Hematopoietic multipotent progenitor cell treated with erythropoietin and hydrocortisone succinate and interleukin-3 and kit ligand, for 15 days (in vitro differentiated cells): ENCODE data around the gene TSEN2.
"Not testable (repeated sequence)": the region's sequence is repeated elsewhere in the genome, so short reads cannot be mapped to it uniquely, and the experiment has no call there.

Experiments used
- DNase-seq: peaks from one replicate; pipeline ENCODE4 v3.0.0-alpha.2; 2015; ENCODE audit warnings: low spot score

TSEN2 gene

DNA sequence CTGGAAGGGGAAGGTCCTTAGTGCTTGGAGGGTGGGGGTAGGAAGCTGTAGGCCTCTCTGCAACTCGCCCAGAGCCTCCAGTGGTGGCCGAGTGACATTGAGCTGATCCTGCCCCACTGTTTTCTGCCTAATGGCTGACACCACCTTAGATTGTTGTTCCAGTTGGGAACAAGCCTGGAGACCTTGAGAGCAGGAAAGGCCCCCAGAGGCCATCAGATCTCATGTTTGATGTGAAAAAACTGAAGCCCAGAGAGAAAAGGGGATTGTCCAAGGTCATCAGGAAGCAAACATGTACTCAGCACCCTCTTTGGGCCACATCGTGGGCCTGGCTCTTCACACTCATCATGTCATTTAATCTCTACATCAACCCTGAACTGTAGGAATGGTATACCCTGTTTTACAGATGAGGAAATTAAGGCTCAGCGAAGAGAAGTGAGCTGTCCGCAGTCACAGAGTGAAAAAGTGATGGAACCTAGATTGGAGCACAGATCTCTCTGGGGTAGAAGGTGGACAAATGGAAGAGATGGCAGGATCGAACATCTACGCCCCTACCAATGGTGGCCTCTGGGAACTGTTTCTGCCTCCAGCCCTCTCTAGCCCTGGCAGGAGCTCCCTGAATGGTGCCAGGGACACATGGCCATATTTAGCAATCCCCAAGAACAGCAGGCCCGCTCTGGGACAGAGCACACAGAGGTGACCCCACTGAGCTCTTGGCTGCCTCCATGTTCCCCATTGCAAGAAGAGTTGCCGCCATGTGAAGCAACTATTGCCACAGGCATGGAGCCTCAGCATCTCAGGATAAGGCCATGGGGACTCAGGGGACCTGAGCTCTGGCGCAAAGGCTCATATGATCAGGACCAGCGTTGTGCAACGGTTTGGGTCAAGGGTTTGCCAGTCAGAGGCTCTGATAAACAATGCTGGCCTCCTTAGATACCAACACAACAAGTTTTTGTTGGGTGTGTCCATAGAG lies 31.6 kb upstream of the TSEN2 start:
- no peak for DNase-seq

DNA sequence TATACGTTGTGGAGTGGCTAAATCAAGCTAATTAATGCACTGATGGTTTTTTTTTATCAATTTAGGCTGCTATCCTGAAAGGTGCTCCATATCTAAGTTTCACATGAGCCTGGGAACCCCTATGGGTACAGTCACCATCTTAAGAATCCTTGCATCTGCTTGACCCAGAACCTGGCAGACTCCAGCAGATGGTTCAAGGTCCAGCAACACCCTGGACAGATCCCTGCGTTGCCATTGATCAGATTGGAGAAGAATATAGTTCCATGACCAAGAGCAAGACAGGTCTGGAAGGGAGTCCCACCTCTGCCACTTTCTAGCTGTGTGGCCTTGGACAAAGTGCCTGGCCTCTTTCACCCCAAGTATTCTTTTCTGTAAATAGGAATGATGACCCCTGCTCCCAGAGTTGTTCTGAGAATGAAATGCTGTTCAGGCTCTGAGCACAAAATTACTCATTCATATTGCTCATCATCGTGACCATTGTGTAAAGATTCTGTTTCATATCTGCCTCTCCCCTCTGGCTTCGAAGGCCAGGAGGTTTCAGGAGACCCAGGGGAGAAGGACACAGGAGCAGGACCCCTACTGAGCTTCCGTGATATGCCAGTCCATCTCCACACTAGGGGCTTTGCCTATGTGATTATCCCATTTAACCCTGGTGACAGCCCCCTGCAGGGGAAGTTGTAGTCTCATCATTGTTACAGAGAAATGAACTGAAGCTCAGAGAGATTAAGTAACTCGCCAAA lies 30.0 kb upstream of the TSEN2 start:
- no peak for DNase-seq

DNA sequence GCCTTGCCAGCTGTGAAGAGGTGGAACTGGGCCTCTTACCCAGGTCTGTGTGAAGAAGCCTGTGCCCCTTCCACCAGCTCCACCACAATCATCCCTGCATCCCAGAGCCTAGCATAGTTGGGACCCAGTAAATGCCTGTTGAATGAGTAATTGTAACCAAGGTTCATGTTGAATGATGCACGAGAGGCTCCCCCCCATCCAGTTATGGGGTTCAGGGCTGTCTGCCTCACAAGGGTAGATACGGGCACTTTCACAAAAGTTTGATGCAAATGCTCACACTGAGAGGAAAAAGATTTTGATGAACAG lies 29.5 kb upstream of the TSEN2 start:
- DNase-seq = no peak

DNA sequence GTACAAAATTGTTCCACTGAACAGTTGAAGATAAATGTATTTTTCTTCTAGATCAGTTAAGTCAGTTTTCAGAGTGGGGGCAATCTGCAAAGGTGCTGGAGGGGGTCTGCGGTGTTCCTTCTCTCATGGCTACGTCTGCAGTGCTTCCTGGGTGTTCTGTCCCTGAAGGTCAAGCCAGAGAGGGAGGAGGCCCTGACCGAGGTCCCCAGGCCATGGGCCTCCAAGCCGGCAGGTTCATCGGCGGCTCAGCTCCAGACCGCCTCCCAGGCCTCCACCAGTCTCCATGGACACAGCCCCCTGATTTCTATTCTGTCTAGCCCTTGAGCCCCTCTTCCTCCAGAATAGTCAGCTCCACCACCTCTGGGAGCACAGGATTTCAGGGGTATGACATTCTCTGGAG lies 28.5 kb upstream of the TSEN2 start:
- DNase-seq = no peak

DNA sequence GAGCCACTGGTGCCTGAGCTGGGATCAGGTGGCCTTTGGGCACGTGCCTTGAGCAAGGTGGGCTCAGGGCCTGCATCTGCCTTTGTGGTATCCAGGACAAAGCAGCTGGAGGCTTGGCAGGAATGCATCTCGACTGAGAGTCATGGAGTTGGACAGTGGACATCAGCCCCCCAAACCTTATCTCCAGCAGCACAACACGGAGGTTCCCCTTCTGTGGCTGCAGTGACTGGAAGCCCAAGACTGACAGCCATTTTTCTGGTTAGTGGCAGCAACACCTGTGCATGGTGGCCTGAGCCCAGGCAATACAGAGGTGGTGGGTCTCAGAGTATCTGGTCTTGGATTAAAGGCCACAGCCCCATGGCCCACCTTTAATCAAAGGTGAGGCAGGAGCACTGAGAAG lies 27.8 kb upstream of the TSEN2 start:
- DNase-seq = no peak

DNA sequence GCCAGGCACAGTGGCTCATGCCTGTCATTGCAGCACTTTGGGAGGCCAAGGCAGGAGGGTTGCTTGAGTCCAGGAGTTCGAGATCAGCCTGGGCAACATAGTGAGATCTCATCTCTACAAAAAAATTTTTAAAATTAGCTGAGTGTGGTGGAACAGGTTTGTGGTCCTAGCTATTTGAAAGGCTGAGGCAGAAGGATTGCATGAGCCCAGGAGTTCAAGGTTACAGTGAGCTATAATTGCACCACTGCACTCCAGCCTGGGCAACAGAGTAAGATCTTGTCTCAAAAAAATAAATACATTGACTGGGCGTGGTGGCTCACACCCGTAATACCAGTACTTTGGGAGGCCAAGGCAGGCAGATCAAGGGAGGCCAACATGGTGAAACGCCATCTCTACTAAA lies 26.9 kb upstream of the TSEN2 start:
- DNase-seq = not testable (repeated sequence)

DNA sequence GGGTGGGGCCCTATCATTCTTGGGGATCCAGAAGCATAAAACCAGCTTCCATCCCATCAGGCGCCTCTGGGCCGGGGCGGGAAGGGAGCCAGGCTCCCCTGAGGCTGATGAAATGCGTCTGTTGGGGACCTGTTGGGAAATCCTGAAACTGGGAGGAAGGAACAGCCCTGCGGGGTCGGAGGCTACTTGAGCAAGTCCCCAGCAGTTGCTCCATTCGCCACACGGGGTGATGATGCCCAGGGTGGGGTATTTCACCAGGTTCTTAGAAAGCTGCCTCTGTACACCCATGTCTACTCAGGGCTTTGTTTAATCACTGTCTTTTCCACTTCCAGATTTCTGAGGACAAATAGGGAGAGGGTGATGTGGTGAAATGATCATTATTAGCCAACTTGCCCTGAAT lies 25.4 kb upstream of the TSEN2 start:
- DNase-seq = no peak

DNA sequence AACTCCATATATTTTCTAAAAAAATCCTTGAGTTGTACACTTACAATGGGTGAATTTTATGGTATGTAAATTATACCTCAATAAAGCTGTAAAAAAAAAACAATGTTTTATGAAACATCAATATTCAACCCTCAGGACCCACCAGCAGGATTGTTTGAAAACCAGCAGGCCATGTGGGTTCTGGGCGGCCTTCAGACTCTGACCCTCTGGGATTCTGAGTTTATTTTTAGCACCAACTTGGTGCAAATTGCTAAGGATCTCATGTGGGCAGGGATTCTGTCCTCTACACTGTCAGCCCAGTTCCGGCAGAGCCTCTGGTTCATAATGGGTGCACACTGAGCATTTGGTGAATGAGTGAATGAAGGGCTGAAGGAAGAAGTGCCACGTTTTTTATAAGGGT lies 24.2 kb upstream of the TSEN2 start:
- no peak for DNase-seq

DNA sequence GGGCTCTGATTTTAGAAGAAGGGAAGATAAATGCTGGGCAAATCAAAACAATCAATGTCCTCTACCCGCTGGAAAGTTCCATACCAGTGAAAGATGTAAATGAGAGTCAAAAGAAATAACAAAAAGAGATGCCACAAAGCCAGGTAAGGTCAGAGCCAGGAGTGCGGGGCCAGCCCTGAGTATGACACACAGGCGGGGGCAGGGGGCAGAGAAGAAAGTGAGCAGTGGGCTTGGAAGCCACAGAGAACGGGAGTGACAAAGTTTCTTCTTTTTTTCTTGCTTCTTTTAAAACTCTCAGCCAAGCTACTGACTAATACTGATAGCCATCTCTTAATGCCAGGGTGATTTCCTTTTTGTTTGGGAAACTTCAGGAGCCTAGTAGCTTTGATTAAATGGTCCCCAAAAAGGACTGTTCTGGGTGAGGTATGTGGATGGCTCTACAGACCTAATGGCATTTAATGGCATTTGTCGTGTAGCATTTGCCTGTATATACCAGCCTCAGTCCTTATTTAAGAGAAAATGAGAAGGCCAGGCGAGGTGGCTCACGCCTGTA lies 23.1 kb upstream of the TSEN2 start:
- DNase-seq = no peak

DNA sequence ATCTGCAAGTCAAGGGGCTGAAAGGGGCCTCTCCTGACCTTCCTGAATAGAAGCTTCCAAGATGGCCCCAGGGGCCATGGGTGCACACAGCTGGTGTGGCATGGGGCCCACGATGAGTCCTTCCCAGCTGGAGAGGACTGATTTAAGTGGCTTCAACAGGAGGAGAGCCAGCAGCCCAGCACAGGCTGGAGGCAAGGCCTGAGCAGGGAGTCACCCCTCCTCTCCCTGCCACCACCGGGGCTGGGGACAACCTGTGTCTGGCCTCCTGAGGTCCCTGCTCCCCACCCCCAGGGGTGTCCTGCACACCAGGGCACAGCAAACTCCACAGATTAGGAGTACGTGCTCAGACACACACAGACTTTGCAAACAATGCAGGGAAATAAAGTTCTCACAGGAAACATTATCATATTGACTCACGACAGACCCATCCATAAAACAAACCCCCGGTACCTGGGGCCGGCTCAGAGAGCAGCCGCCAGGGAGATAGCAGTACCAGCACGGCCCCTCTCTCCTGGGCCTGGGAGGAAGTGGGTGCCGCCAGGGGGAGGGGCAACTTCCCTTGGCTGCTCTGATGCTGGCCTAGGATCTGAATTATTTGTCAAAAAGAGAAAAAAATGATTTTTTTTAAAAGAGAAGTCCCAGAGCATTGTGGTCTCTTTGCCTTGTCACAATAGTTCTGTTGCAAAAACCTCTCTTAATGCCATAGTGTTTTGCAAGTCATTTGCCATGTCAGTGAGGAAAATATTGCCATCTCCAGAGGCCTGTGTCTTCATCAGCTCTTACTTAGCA lies 21.9 kb upstream of the TSEN2 start:
- no peak for DNase-seq

DNA sequence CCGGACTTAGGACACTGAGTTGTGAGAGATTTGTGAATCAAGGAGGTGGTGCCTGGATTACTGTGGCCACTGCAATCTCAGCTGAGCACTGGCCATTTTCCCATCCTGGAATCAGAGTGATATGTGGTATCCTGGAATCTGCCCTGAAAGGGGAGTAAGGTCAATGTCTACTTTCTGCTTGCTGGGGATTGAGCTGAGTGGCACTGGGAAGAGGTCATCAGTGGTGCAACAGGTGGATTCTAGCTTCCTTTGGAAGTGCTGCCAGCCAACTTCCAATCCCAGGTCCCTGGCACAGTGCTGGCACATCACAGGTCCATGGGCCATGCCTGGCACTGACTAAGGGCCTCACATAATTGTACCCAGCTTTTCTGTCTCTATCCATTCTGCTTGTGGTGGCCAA lies 20.6 kb upstream of the TSEN2 start:
- DNase-seq = no peak

DNA sequence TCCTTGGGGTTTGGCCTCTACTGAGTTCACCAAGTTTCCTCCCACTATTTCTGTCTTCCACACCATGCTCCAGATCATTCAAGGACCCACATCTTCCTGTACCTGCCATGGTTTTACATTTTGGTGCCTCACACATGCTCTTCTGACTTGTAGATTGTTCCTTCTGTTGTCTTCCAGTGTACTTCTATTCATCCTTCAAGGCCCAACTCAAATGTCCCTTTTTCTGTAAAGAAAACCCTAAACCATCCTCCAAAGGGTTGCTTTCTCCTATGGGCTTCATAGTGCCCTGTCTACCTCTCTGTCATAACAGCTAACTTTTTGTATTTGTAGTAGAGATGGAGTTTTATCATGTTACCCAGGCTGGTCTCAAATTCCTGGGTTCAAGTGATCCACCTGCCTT lies 20.1 kb upstream of the TSEN2 start:
- no peak for DNase-seq

DNA sequence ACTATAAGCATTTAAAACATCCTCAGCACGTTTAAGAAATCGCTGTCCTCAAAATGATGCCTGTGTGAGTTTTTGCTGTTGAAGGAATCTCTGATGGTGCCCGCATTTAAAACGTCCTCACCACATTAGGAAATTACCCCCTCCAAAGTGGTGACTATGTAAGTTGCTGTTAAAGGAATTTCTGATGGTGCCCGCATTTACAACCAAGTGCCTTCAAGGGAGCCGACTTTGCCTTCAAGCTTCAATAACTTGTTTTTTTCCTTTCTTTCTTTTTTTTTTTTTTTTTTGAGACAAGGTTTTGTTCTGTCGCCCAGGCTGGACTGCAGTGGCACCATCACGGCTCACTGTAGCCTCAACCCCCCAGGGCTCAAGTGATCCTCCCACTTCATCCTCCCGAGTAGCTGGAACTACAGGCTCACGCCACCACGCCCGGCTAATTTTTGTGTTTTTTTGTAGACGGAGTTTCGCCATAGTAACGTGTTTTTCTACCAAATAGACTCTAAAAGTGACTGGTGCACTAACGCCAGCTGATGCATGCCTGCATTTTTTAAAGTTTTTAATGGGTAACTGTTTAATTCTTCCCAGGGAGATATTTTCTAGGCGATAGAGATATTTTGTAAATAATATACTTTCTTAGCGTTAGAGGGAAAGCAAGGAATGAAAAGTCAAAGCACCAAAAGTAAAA lies 19.0 kb upstream of the TSEN2 start:
- DNase-seq = no peak

DNA sequence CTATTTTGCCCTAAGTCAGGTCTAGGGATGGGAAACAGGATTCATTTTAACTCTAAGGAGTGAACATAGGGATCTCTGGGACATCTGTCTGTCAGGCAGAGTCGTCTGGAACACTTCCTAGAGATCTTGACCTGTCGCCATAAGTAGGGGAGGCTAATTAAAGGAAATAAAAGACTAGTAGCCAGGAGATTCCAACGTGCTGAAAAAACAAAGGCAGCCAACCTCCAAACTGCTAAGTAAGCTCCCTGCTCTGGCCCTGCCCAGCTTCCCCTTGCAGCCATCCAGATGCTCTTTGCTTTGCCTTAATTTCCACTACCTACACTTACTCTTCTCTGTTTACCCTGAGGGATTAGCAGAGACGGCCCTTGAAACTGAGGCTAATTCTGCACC lies 18.4 kb upstream of the TSEN2 start:
- no peak for DNase-seq

DNA sequence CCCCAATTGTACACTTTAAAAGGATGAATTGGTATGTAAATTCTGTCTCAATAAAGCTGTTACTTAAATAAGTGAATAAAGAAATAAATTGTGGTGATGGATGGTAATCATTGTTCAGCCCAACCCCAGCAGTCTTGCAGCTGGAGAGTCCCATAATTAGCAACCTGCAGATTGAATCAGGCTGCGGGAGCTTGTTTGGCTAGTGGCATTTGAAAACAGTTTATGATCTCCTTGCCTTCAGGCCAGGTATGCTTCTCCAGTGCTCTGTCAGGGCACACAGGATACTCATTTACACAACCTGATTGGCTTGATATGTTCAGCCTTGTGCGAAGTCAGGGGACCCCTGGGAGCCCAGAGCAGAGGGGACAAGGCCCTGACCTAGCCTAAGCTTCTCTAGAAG lies 16.5 kb upstream of the TSEN2 start:
- DNase-seq = no peak

DNA sequence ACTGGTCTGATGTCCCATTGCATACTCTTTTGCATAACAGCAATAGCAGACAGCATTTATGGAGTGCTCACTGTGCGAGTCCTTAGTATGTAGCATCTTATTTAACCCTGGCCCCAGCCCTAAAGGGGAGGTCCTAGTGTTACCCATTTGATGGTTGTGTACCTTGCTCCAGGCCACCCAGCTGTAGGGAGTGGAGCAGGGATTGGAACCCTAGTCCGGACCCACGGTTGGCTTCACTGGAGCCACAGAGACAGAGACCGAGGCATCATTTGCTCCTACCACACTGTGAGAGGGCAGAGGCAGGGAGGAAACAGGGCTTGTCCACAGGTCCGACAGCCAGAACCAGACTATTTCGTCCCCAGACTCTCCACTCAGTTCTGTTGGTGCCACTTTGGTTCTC lies 16.0 kb upstream of the TSEN2 start:
- no peak for DNase-seq

DNA sequence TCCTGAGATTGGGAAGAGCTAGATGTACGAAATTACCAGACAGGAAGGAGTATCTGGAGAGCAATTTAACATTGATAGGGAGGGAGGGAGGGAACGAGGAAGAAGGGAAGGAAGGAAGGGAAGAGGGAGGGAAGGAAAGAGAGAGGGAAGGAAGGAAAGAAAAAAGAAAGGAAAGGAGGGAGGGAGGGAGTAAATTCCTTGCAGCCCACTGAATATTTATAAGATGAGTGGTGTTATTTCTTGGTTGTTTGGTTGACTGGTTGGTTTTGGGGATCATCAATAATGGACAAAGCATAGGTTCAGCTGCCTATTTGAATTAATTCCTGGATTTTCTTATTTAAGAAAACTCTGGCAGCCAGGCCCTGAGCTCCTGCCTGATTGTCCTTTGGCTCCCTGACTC lies 15.5 kb upstream of the TSEN2 start:
- DNase-seq = no peak

DNA sequence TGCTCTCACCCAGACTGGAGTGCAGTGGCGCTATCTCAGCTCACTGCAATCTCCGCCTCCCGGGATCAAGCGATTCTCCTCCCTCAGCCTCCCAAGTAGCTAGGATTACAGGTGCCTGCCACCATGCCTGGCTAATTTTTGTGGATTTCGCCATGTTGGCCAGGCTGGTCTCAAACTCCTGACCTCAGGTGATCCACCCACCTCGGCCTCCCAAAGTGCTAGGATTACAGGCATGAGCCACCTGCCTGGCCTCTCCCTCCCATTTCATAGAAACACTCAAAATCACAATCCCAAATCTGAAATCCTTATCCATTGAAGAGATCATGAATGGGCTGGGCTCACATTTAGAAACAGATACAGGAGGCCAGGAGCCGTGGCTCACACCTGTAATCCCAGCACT lies 15.1 kb upstream of the TSEN2 start:
- DNase-seq = not testable (repeated sequence)

DNA sequence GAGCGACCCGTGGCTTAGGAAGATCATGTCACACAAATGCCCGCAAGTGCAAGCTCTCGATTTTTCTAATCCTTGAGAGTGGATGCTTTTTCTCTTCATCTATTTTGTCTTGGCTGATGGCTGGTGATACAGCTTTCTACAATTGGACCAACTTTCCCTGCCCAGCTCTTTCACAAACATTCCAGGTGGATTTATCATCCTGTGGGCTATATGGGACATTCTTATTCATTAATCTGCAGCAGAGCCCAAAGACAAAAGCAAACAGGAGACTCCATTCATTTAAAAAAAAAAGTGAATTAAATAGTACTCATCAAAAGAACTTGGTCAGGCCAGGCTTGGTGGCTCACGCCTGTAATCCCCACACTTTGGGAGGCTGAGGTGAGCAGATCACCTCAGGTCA lies 14.2 kb upstream of the TSEN2 start:
- no peak for DNase-seq

DNA sequence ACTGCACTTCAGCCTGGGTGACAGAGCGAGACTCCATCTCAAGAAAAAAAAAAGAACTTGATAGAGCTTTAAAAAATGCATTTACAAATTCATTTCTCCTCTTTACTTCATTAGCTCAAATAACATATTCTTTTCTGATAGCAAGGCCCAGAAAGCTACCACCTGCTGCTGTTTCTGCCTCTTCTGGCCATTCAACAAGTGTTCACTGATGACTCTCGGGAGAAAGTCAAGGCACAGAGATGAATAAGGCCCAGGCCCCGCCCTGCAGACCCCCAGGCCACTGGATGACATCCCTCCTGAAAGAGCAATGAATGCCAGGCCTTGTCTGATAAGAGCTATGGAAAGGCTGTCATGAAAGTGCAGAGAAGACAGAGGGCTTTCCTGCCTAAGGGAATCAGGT lies 13.6 kb upstream of the TSEN2 start:
- no peak for DNase-seq

DNA sequence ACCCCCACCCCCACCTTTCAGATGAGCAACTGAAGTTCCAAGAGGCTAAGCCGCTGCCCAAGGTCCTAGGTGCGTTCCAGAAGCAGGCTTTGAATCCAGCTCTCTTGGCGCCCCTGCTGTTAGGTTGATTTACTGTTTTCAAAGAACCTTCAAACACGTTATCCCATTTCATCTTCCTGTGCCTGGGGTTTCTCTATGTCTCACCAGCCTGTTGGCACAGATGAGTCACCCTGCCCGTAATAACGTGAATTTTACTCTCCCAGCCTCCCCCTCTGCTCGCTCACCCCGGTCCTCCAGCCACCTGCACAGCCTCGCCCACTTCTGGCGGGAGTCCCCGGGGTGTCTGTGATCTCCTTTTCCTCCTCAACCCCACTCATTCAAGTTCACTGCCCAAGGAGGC lies 13.0 kb upstream of the TSEN2 start:
- no peak for DNase-seq

DNA sequence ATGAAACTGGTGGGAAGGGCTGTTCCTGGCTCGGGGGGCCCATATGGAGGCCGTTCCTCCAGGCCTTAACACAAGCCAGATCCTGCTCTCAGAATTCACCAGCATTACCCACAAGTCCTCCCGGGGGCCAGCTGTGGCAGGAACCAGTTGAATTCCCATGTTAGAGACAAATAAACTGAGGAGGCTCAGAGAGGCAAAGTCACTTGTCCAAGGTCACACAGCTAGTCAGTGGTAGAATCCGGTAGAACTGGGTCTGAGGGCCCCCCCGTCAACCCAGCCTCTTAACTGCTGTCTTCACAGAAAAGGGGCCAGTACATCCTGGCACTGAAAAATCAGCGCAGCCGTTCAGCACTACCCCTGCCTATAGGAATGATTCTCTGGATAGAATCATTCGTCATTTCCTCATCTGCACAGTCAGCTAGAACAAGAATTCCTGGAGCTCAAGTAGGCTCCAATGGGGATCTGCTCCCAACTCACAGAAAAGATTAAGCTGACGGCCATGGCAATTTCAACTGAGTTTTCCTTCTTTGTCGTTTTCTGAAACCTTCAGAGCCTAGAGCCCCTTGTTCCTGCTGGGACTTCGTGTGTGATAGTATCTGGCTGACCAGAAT lies 12.2 kb upstream of the TSEN2 start:
- no peak for DNase-seq
